AG04449 (cell line): Measurements from ENCODE around the gene ERVW-1.
"Not testable (repeated sequence)": the region's sequence is repeated elsewhere in the genome, so short reads cannot be mapped to it uniquely, and the experiment has no call there.

Experiments used
- CTCF ChIA-PET: fragments of 350-600 bp; formaldehyde crosslinking; extraction: SDS; loops from one replicate; lab custom pipeline; 2021; ENCODE audit warnings: antibody characterized with exemption; lab: Yijun Ruan, JAX
- POLR2A ChIA-PET: fragments of 400-600, 350-600 bp; formaldehyde crosslinking; extraction: SDS; loops from one replicate; lab custom pipeline; 2020; ENCODE audit warnings: antibody characterized with exemption, inconsistent platforms; lab: Yijun Ruan, JAX
- DNase-seq: peaks from one replicate; pipeline ENCODE4 v3.0.0-alpha.2; 2010; ENCODE audit warnings: low read depth, low spot score
- H3K4me3 ChIP-seq: 2 replicates; pipeline ENCODE4 v1.5.1; 2011; ENCODE audit warnings: low read depth, mild to moderate bottlenecking, control low read depth, low read length
- TF ChIP-seq, protein P1 (sequence below): IDR thresholded peaks from one replicate; pipeline ENCODE4 v1.5.1; 2011; ENCODE audit warnings: mild to moderate bottlenecking, moderate library complexity, low read length, control low read depth, inconsistent platforms; ENCODE audit not compliant: insufficient read depth; ENCODE audit errors: missing control alignments

Gene ERVW-1

DNA sequence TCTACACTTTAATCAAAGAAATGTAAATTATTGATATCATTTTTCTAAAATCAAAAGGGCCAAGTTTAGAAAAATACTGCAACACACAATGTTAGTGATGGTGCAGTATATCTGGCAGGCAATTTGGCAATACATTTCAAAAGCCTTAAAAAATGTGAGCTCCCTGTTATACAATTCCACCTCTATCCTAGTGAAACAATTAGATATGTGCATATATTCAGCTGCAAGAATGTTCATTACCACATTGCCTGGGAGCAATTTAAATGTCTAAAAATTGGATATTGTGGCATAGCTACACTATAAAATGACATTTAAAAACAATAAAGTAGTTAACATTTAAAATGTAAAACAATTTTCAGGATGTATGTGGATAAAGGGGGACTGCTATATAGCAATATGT, 10.1 kb upstream of the ERVW-1 start:
- DNase-seq = no peak
- no peak overlapping the region for H3K4me3 ChIP-seq
- TF ChIP-seq, protein P1, sequence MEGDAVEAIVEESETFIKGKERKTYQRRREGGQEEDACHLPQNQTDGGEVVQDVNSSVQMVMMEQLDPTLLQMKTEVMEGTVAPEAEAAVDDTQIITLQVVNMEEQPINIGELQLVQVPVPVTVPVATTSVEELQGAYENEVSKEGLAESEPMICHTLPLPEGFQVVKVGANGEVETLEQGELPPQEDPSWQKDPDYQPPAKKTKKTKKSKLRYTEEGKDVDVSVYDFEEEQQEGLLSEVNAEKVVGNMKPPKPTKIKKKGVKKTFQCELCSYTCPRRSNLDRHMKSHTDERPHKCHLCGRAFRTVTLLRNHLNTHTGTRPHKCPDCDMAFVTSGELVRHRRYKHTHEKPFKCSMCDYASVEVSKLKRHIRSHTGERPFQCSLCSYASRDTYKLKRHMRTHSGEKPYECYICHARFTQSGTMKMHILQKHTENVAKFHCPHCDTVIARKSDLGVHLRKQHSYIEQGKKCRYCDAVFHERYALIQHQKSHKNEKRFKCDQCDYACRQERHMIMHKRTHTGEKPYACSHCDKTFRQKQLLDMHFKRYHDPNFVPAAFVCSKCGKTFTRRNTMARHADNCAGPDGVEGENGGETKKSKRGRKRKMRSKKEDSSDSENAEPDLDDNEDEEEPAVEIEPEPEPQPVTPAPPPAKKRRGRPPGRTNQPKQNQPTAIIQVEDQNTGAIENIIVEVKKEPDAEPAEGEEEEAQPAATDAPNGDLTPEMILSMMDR = no peak
- CTCF ChIA-PET = interaction anchor here (0.9 kb wide), 1 partner anchor 27 kb away, joined by 4 read pairs; no protein-coding TSS in a partner anchor
- POLR2A ChIA-PET = no interaction called here

DNA sequence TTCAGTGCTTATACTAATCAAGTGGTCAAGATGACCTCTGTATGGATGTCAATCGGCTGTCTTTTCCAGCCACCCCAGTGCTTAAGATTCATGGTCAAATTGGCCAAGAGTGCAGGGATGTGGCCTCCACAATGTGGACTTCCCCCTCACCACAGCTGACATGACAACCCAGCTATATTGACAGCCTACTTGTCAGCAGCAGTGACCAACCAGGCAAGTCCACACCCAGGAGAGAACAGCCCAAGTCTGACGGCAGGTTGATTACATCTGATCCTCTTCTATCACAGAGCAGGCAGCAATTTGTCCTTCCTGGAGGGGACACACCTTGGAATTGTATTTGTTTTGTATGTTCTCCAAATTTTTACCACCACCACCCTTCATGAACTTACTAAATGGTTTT, 8.2 kb upstream of the ERVW-1 start:
- no peak overlapping the region for H3K4me3 ChIP-seq
- POLR2A ChIA-PET = no interaction called here
- CTCF ChIA-PET = no interaction called here
- no peak for DNase-seq
- TF ChIP-seq, protein P1 = no peak

DNA sequence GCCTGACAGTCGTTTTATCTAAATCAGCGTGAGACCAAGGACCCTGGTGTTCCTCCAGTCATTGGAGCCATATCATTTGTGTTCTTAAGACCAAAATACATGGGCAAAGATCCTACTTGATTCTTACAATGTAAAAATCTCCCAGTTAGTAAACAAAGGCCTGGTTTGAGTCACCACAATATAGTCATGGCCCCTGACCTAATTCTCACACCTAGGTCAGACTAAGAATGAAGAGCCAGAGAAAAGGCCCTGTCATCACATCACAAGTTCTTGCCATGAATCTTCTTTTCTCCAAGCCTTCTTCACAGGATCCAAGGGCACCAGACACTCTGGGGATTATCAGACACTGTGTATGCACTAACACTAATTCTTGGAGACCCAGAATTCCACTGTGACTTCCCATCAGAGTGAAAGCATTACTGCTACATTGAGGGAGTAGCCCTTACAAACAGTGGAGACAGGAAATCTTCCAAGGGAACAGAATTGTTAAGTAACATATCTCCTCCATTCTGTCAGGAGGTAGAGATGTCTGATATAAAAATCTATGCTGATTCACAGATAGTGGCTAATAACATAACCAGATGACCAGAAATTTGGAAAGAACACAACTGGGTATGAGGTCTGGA, 7.6 kb upstream of the ERVW-1 start:
- ChIA-PET CTCF (no interaction called here), POLR2A (no interaction called here)
- TF ChIP-seq, protein P1 = no peak
- no peak overlapping the region for H3K4me3 ChIP-seq
- DNase-seq = no peak

DNA sequence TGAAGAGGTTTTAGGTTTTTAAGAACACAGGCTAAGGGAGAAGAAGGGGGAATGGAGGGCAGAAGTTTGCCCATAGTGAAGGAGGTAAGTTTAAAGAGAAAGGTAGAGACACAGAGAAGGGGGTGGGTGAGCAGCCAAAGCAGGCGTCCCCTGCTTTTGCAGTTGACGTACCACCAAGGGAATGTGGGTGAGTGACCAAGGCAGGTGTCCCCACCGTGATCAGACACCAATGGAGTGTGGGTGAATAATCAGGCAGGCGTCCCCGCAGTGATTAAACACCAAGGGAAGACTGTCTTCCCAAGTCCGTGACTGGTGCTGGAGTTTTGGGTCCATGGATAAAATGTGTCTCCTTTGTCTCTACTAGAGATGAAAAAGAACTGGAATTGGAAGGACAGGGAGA, 6.5 kb upstream of the ERVW-1 start:
- CTCF ChIA-PET, POLR2A ChIA-PET: not testable (repeated sequence)

DNA sequence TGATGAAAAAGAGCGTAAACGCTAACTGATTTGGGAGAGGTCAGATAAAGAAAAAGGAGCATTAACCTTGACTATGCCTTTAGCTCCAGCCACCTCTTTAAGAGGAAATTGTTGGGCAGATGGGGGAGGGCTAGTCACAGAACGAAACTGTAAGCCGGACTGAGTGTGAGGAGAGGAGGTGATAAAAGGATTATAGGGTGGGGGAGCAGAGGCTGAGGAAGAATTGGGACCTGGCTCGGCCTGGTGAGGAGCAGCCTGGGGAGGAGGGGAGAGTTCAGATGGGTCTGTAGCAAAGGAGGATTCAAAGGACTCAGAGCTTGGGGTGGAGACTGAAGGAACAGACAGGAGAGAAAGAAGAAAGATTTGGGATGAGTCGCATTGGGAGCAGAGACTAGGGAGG, 5.9 kb upstream of the ERVW-1 start:
- CTCF ChIA-PET, DNase-seq, POLR2A ChIA-PET, H3K4me3 ChIP-seq: not testable (repeated sequence)

More for the DNA sequence above, 6.5 kb upstream of the ERVW-1 start:
- DNase-seq, H3K4me3 ChIP-seq: not testable (repeated sequence)

DNA sequence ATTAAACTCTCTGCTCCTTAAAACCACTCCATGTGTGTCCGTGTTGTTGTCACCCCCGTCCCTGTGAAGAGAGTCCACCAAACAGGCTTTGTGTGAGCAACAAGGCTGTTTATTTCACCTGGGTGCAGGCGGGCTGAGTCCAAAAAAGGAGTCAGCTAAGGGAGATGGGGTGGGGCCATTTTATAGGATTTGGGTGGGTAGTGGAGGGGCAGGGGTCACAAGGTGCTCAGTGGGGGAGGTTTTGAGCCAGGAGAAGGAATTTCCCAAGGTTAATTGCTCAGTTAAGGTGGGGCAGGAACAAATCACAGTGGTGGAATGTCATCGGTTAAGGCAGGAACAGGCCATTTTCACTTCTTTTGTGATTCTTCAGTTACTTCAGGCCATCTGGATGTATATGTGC, 1.4 kb upstream of the ERVW-1 start:
- POLR2A ChIA-PET, H3K4me3 ChIP-seq: not testable (repeated sequence)
- CTCF ChIA-PET = interaction anchor here (1.8 kb wide), 1 partner anchor 18 kb away, joined by 6 read pairs; no protein-coding TSS in a partner anchor

DNA sequence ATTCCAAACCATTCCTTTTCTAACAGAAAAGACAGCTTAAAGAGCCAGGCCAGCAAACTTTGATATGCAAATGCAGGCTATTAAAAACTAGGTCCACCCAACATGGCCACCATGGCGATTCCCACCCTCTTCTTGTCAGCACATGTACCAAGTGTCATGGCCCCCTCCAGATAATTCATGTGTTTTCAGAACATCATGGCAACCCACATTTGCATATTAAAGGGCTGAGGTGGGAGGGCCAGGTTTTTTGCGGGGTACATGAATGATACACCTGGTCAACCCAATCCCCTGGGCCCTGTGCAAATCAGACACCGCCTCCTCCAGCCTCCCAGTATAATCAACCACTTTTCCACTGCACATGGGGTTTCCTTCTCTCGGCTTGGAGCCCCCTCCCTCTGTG, 965 bp upstream of the ERVW-1 start:
- H3K4me3 ChIP-seq = no peak overlapping the region
- POLR2A ChIA-PET = no interaction called here
- CTCF ChIA-PET = interaction anchor here (1.8 kb wide), 1 partner anchor 17 kb away, joined by 6 read pairs; no protein-coding TSS in a partner anchor
- DNase-seq = no peak
- TF ChIP-seq, protein P1 = no peak

More for the DNA sequence above, 1.4 kb upstream of the ERVW-1 start:
- not testable (repeated sequence) for DNase-seq

DNA sequence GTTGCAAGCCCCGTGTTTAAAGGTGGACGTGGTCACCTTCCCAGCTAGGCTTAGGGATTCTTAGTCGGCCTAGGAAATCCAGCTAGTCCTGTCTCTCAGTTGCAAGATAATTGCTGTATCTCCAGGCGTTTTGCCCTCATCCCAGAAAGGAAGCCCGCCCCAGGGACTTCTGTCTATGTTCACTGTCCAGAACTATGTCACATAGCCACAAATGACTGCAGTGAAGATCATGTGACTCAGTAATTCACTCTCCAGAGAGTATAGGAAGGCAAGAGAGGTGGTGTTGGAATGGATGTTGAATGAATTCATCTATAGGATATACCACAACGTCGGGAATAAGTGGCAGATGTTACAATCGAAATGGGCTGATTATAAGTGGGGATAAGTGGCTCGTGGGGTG, 349 bp upstream of the ERVW-1 start:
- TF ChIP-seq, protein P1 = no peak
- ChIA-PET CTCF (interaction anchor here (1.8 kb wide), 1 partner anchor 17 kb away, joined by 6 read pairs; no protein-coding TSS in a partner anchor), POLR2A (no interaction called here)
- no peak overlapping the region for H3K4me3 ChIP-seq
- DNase-seq = no peak

DNA sequence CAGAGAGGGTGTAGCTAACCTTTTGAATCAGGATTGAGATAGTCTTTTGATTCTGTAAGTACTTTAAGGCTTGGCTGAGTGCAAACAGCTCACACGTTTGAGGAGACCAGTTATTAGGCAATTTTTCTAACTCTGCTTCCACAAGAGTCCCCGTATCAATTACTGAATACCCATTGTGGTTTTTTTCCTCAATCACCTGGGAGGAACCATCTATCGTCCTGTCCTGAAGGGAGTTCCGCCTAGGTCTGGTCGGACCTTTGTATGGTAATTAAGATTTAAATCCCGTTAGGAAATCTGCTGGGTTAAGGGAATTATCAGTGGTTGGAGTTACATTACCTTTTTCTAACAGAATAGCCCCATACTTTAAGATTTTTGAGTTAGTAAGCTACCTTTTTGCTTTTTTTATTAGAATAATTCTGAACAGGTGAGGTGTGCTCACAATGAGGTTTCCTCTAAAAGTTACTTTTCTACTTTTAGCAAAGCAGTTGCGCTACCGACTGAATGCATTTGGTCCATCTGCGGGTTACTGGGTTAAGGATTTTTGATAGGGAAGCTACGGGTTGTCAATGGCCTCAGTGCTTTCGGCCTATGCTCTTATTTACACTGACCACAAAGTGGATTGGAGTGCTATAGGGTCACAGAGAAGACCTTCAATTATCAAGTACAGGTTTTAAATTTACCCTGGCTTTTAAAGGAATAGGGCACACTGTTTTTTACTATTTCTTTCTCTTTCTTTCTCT, 1.7 kb downstream of the ERVW-1 start:
- POLR2A ChIA-PET, DNase-seq, H3K4me3 ChIP-seq: not testable (repeated sequence)
- CTCF ChIA-PET = interaction anchor here (1.2 to 1.5 kb wide), 2 partner anchors 13 to 15 kb away, joined by 3 to 4 read pairs; no protein-coding TSS in a partner anchor

DNA sequence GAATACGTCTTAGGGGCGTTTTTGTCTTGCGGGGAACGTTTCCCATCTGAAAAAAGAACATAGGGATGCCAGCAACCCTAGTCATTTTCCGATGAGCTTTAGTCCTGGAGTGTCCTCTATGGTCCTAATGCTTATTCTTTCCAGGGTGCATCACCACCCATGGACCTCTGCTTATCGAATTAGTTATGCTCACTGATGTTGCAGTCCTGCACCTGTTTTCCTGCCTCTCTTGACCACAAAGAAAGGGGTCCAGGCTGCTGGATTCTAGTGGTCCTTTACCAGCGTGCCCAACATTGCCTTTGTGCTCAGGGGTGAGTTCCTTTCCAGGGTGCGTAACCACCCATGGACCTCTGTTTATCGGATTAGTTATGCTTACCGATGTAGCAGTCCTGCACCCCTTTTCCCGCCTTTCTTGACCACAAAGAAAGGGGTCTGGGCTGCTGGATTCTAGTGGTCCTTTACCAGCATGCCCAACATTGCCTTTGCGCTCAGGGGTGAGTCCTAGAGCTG, 2.4 kb downstream of the ERVW-1 start:
- DNase-seq, POLR2A ChIA-PET, H3K4me3 ChIP-seq: not testable (repeated sequence)
- CTCF ChIA-PET = interaction anchor here (1.5 kb wide), 1 partner anchor 14 kb away, joined by 4 read pairs; no protein-coding TSS in a partner anchor
